Measurements from ENCODE around the gene GLRA2.
A peak's percentile ranks its signal among the peaks of the same experiment; 100 is the strongest.

The GLRA2 gene

GRCh38 chrX:14694611-14695010, 165.3 kb downstream of the GLRA2 start:
- no CpG with 5 or more reads among the region's 2 CpGs for WGBS, 2 donors (ENCODE audit: extremely low coverage in 2 of 2, insufficient read length in 2 of 2, insufficient replicate concordance in 1 of 2)

GRCh38 chrX:14697451-14697850, 168.1 kb downstream of the GLRA2 start:
- no CpG with 5 or more reads among the region's 3 CpGs for WGBS, 2 donors (ENCODE audit: extremely low coverage in 2 of 2, insufficient read length in 2 of 2, insufficient replicate concordance in 1 of 2)
- Histone ChIP-seq H3K18ac (ENCODE audit: low read length) (no peak overlapping the region), H3K14ac (ENCODE audit: low read length) (no peak overlapping the region), H3K9ac (ENCODE audit: low read depth, low read length, poor library complexity) (no peak overlapping the region), H3K27me3 (ENCODE audit: control insufficient read depth in 3 of 3, insufficient read depth in 3 of 3, low read depth in 1 of 3, low read length in 3 of 3) (no peaks in the 10 kb centered on the region), H4K8ac (ENCODE audit: low read depth, low read length) (no peak overlapping the region), H2AK5ac (ENCODE audit: low read depth, low read length) (no peak overlapping the region), H3K27ac (replicated peaks; ENCODE audit: low read length) (no peak overlapping the region), H3K4me2 (ENCODE audit: insufficient read depth, low read length, poor library complexity, severe bottlenecking) (no peak overlapping the region), H3K9me3 (replicated peaks in 1 of 2; ENCODE audit: control insufficient read depth in 2 of 2, insufficient read depth in 1 of 2, low read depth in 1 of 2, low read length in 2 of 2) (no peaks in the 10 kb centered on the region), H3K36me3 (replicated peaks in 1 of 2; ENCODE audit: control insufficient read depth in 2 of 2, insufficient read depth in 2 of 2, low read length in 2 of 2) (no peaks in the 10 kb centered on the region), H3K4ac (ENCODE audit: low read length) (no peak overlapping the region), H4K91ac (ENCODE audit: low read depth, low read length, poor library complexity) (no peak overlapping the region), H3K79me1 (ENCODE audit: low read depth, low read length) (no peaks in the 10 kb centered on the region), H3K4me1 (ENCODE audit: control insufficient read depth in 2 of 2, insufficient read depth in 1 of 2, low read depth in 1 of 2, low read length in 2 of 2) (no peaks in the 10 kb centered on the region), H2AFZ (ENCODE audit: low read length) (no peak overlapping the region), H2BK120ac (ENCODE audit: low read depth, low read length) (no peak overlapping the region), H2BK15ac (ENCODE audit: low read length) (no peak overlapping the region), H3K23ac (ENCODE audit: low read depth, low read length, poor library complexity) (no peak overlapping the region), H2BK12ac (ENCODE audit: low read length) (no peak overlapping the region), H3K4me3 (ENCODE audit: low read length in 2 of 2) (no peak overlapping the region), H2BK5ac (ENCODE audit: low read length) (no peak overlapping the region)
- peak; percentile 1 for DNase-seq (ENCODE audit: low spot score)

More at GRCh38 chrX:14694611-14695010, 165.3 kb downstream of the GLRA2 start:
- H3K4me3 ChIP-seq (ENCODE audit: low read length in 2 of 2): no peak overlapping the region
- DNase-seq (ENCODE audit: low spot score): no peak
- H2AK5ac ChIP-seq (ENCODE audit: low read depth, low read length): no peak overlapping the region
- no peak overlapping the region for H3K14ac ChIP-seq (ENCODE audit: low read length)
- H3K27me3 ChIP-seq (ENCODE audit: control insufficient read depth in 3 of 3, insufficient read depth in 3 of 3, low read depth in 1 of 3, low read length in 3 of 3): no peaks in the 10 kb centered on the region
- H3K23ac ChIP-seq (ENCODE audit: low read depth, low read length, poor library complexity): no peak overlapping the region
- H2AFZ ChIP-seq (ENCODE audit: low read length): no peak overlapping the region
- no peak overlapping the region for H2BK12ac ChIP-seq (ENCODE audit: low read length)
- no peaks in the 10 kb centered on the region for H3K9me3 ChIP-seq (replicated peaks in 1 of 2; ENCODE audit: control insufficient read depth in 2 of 2, insufficient read depth in 1 of 2, low read depth in 1 of 2, low read length in 2 of 2)
- no peak overlapping the region for H2BK120ac ChIP-seq (ENCODE audit: low read depth, low read length)
- no peak overlapping the region for H2BK5ac ChIP-seq (ENCODE audit: low read length)
- H3K36me3 ChIP-seq (replicated peaks in 1 of 2; ENCODE audit: control insufficient read depth in 2 of 2, insufficient read depth in 2 of 2, low read length in 2 of 2): peaks cover 0 to 3% of the 10 kb centered on the region in 2 donors
- H3K4me2 ChIP-seq (ENCODE audit: insufficient read depth, low read length, poor library complexity, severe bottlenecking): no peak overlapping the region
- H4K91ac ChIP-seq (ENCODE audit: low read depth, low read length, poor library complexity): no peak overlapping the region
- no peak overlapping the region for H2BK15ac ChIP-seq (ENCODE audit: low read length)
- H4K8ac ChIP-seq (ENCODE audit: low read depth, low read length): no peak overlapping the region
- no peak overlapping the region for H3K27ac ChIP-seq (replicated peaks; ENCODE audit: low read length)
- no peaks in the 10 kb centered on the region for H3K79me1 ChIP-seq (ENCODE audit: low read depth, low read length)
- H3K9ac ChIP-seq (ENCODE audit: low read depth, low read length, poor library complexity): no peak overlapping the region
- no peak overlapping the region for H3K4ac ChIP-seq (ENCODE audit: low read length)
- no peak overlapping the region for H3K18ac ChIP-seq (ENCODE audit: low read length)
- H3K4me1 ChIP-seq (ENCODE audit: control insufficient read depth in 2 of 2, insufficient read depth in 1 of 2, low read depth in 1 of 2, low read length in 2 of 2): peaks cover 0 to 2% of the 10 kb centered on the region in 2 donors

GRCh38 chrX:14698790-14699189, 169.5 kb downstream of the GLRA2 start:
- H3K27ac ChIP-seq (replicated peaks; ENCODE audit: low read length): no peak overlapping the region
- H2BK15ac ChIP-seq (ENCODE audit: low read length): no peak overlapping the region
- no peak overlapping the region for H4K8ac ChIP-seq (ENCODE audit: low read depth, low read length)
- no peak overlapping the region for H2AK5ac ChIP-seq (ENCODE audit: low read depth, low read length)
- H2AFZ ChIP-seq (ENCODE audit: low read length): no peak overlapping the region
- no peaks in the 10 kb centered on the region for H3K79me1 ChIP-seq (ENCODE audit: low read depth, low read length)
- no peak overlapping the region for H3K23ac ChIP-seq (ENCODE audit: low read depth, low read length, poor library complexity)
- no peaks in the 10 kb centered on the region for H3K36me3 ChIP-seq (replicated peaks in 1 of 2; ENCODE audit: control insufficient read depth in 2 of 2, insufficient read depth in 2 of 2, low read length in 2 of 2)
- no peak overlapping the region for H3K4me2 ChIP-seq (ENCODE audit: insufficient read depth, low read length, poor library complexity, severe bottlenecking)
- H3K9me3 ChIP-seq (replicated peaks in 1 of 2; ENCODE audit: control insufficient read depth in 2 of 2, insufficient read depth in 1 of 2, low read depth in 1 of 2, low read length in 2 of 2): no peaks in the 10 kb centered on the region
- no peak overlapping the region for H2BK120ac ChIP-seq (ENCODE audit: low read depth, low read length)
- H3K9ac ChIP-seq (ENCODE audit: low read depth, low read length, poor library complexity): no peak overlapping the region
- no peaks in the 10 kb centered on the region for H3K4me1 ChIP-seq (ENCODE audit: control insufficient read depth in 2 of 2, insufficient read depth in 1 of 2, low read depth in 1 of 2, low read length in 2 of 2)
- no peak overlapping the region for H4K91ac ChIP-seq (ENCODE audit: low read depth, low read length, poor library complexity)
- DNase-seq (ENCODE audit: low spot score): no peak
- H3K18ac ChIP-seq (ENCODE audit: low read length): no peak overlapping the region
- no peak overlapping the region for H2BK5ac ChIP-seq (ENCODE audit: low read length)
- H3K4ac ChIP-seq (ENCODE audit: low read length): no peak overlapping the region
- H2BK12ac ChIP-seq (ENCODE audit: low read length): no peak overlapping the region
- H3K4me3 ChIP-seq (ENCODE audit: low read length in 2 of 2): no peak overlapping the region
- H3K27me3 ChIP-seq (ENCODE audit: control insufficient read depth in 3 of 3, insufficient read depth in 3 of 3, low read depth in 1 of 3, low read length in 3 of 3): no peaks in the 10 kb centered on the region
- WGBS, 2 donors (ENCODE audit: extremely low coverage in 2 of 2, insufficient read length in 2 of 2, insufficient replicate concordance in 1 of 2): no CpG with 5 or more reads among the region's 3 CpGs
- no peak overlapping the region for H3K14ac ChIP-seq (ENCODE audit: low read length)

- H2BK15ac ChIP-seq (ENCODE audit: low read length): no peak overlapping the region
- no peak overlapping the region for H4K8ac ChIP-seq (ENCODE audit: low read depth, low read length)
- H3K9ac ChIP-seq (ENCODE audit: low read depth, low read length, poor library complexity): no peak overlapping the region
- H2BK120ac ChIP-seq (ENCODE audit: low read depth, low read length): no peak overlapping the region
- H2BK5ac ChIP-seq (ENCODE audit: low read length): no peak overlapping the region
- no peak overlapping the region for H3K23ac ChIP-seq (ENCODE audit: low read depth, low read length, poor library complexity)
- H3K27ac ChIP-seq (replicated peaks; ENCODE audit: low read length): no peak overlapping the region
- H3K36me3 ChIP-seq (replicated peaks in 1 of 2; ENCODE audit: control insufficient read depth in 2 of 2, insufficient read depth in 2 of 2, low read length in 2 of 2): no peaks in the 10 kb centered on the region
- H2BK12ac ChIP-seq (ENCODE audit: low read length): no peak overlapping the region
- no peak overlapping the region for H3K18ac ChIP-seq (ENCODE audit: low read length)
- H3K27me3 ChIP-seq (ENCODE audit: control insufficient read depth in 3 of 3, insufficient read depth in 3 of 3, low read depth in 1 of 3, low read length in 3 of 3): no peaks in the 10 kb centered on the region
- no peaks in the 10 kb centered on the region for H3K4me1 ChIP-seq (ENCODE audit: control insufficient read depth in 2 of 2, insufficient read depth in 1 of 2, low read depth in 1 of 2, low read length in 2 of 2)
- no peaks in the 10 kb centered on the region for H3K79me1 ChIP-seq (ENCODE audit: low read depth, low read length)
- DNase-seq (ENCODE audit: low spot score): no peak
- H4K91ac ChIP-seq (ENCODE audit: low read depth, low read length, poor library complexity): no peak overlapping the region
- H3K4me3 ChIP-seq (ENCODE audit: low read length in 2 of 2): no peak overlapping the region
- H3K4me2 ChIP-seq (ENCODE audit: insufficient read depth, low read length, poor library complexity, severe bottlenecking): no peak overlapping the region
- H3K4ac ChIP-seq (ENCODE audit: low read length): no peak overlapping the region
- H3K14ac ChIP-seq (ENCODE audit: low read length): no peak overlapping the region
- no CpG with 5 or more reads among the region's 5 CpGs for WGBS, 2 donors (ENCODE audit: extremely low coverage in 2 of 2, insufficient read length in 2 of 2, insufficient replicate concordance in 1 of 2)
- no peak overlapping the region for H2AK5ac ChIP-seq (ENCODE audit: low read depth, low read length)
- H3K9me3 ChIP-seq (replicated peaks in 1 of 2; ENCODE audit: control insufficient read depth in 2 of 2, insufficient read depth in 1 of 2, low read depth in 1 of 2, low read length in 2 of 2): no peaks in the 10 kb centered on the region
- H2AFZ ChIP-seq (ENCODE audit: low read length): no peak overlapping the region
Observed at GRCh38 chrX:14700982-14701381, 171.6 kb downstream of the GLRA2 start.
